NCI-H1417 (cell line): ENCODE results near the gene VANGL2.

ENCODE experiments used
- DNase-seq, 3 experiments: peaks; one replicate each; lab custom pipeline; 2025; lab: John Stamatoyannopoulos, UW

VANGL2 gene

GRCh38 chr1:160427625-160428024, 27.3 kb downstream of the VANGL2 start:
- no peak for DNase-seq

DNA sequence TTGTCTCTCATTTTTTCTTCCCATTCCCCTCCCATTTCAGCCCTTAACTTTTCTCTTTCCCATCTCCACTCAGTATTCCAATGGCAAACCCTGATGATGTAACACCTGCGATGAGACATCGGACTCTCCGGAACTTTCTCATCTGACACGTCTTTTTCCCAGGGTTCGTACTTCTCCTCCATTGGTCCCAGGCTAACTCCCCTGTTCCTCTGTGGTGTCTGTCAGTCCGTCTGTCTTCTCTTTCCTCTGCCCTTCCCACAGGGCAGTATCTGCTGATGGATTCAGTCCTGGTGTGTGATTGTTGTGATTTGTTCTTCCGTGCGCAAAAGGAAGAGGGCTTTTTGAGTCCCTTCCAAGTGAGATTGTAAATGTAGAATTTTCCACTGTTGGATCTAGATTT, 27.7 kb downstream of the VANGL2 start:
- no peak for DNase-seq

DNA sequence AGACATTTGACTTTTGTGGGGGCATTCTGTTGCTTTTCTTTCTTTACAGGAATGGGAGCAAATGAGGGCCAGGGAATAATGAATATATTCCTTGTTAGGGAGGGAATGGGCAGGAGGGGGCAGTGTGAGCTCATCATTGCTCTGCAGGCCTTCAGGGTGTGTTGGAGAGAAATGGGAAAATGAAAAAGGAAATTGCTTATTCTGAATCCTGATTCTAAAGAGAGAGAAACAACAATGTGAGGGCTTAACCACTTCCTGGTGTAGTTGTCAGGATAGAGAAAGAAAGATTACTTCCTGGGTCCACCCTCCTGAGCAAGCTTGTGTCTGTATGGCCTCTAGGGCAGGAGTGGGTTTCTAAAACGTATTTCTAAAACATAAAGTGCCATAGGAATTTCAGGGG, 28.3 kb downstream of the VANGL2 start:
- peak in 2 of 3 experiments; percentile 11 to 39 for DNase-seq

DNA sequence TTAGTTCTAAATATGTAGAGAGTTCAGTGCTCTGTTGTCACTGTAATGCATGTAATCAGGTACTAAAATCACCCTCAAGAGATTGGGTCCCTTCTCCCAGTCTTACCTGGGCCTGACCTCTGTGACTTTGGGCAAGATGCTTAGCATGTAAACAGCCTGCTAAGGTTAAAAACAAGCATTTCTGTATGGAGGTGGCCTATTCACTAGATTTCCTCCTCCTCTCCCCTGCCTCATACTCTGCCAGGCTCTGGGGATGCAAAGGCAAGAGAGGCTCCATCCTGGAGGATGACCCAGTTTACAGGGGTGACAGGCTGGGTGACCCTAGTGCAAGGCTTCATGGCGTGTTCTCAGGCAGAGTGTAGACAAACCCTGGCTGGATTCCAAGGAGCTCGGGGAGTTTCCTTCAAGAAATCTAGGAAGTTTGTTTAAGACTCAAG, 28.8 kb downstream of the VANGL2 start:
- DNase-seq, result no peak

GRCh38 chr1:160429702-160430535, 29.6 kb downstream of the VANGL2 start:
- no peak for DNase-seq

DNA sequence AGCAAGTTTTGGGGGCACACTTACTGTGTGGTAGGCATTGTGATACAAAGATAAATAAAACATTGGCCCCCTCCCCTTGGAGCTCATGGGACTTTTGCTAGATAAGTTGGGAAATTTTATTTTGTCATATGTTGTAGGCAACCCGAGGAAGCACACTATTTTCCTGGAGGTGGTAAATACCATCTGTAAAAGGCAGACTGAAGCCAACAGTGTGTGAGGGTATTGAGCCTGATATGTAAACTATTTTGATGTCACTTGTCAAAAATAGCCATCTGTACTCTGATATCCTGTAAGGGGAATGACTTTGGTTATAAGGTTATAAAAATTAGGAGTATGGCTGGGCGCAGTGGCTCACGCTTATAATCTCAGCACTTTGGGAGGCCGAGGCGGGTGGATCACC, 30.6 kb downstream of the VANGL2 start:
- no peak for DNase-seq

DNA sequence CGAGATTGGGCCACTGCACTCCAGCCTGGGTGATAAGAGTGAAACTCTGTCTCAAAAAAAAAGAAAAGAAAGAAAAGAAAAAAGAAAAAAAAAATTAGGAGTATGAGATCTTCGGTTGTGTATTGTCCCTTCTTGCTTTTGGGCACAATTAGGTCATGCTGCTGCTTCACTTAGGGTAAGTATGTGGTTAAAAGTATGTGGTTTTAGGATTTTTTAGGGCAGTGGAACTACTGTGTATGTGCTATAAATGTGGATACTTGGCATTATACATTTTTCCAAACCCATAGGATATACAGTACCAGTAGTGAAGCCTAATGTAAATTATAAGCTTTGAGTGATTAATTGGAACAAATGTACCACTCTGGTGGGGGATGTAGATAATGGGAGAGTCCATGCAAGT, 31.2 kb downstream of the VANGL2 start:
- no peak for DNase-seq

- no peak for DNase-seq
These were observed 32.0 kb downstream of the VANGL2 start for GRCh38 chr1:160432371-160432786.

DNA sequence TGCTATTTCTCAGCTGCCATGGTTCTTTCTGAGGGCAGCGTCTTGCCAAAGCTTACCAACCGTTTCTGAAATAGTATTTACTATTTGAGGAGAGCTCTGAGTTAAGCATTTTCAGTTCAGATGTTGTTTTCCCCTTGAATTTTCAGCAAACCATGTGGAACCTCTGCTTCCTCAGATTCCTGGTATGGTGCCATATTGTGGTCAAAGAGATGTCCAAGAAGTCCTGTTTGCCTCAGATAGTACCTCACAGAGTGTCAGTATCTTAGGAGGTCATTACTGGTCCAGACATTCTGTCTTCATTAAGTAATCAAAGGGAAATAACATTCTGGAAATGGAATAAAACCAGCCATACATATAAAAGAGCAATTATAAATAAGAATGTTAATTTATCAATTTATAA, 36.6 kb downstream of the VANGL2 start:
- DNase-seq, result no peak

GRCh38 chr1:160437432-160438316, 37.3 kb downstream of the VANGL2 start:
- no peak for DNase-seq

- DNase-seq, result no peak
These were observed 38.1 kb downstream of the VANGL2 start for GRCh38 chr1:160438317-160438918.

GRCh38 chr1:160438935-160439334, 38.6 kb downstream of the VANGL2 start:
- no peak for DNase-seq

GRCh38 chr1:160439718-160440117, 39.4 kb downstream of the VANGL2 start:
- DNase-seq, result no peak

DNA sequence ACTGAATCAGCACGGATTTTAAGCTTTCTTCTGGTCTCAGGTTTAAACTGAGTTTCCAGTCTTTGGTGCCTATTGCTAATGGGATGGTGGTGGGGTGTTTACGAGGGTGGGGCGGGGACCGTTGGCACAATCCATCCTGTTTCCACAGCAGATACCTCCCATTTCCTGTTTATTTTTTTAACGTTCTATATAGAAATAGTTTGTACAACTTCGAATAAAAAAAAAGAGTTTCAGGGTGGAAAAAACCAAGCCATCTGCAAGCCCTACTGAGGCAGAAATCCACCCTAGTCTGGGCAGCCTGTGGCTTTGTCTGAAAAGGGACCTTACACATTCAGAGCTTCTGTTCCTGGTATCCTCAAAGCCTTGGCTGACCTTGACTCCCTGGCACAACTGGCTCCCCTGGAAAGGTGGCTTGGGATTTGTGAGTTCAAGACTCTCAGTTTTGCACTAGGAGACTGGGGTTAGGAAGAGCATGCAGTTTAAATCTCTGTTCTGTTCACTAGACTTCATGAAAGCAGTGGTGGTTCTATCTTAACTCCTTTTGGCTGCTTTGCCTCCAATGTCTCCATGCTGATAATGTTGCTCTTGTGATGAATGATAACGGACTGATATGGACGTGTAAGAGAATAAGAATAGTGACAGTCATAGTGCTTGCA, 46.7 kb downstream of the VANGL2 start:
- DNase-seq, result no peak

- DNase-seq, result no peak
These were observed 49.1 kb downstream of the VANGL2 start for GRCh38 chr1:160449494-160449893.

DNA sequence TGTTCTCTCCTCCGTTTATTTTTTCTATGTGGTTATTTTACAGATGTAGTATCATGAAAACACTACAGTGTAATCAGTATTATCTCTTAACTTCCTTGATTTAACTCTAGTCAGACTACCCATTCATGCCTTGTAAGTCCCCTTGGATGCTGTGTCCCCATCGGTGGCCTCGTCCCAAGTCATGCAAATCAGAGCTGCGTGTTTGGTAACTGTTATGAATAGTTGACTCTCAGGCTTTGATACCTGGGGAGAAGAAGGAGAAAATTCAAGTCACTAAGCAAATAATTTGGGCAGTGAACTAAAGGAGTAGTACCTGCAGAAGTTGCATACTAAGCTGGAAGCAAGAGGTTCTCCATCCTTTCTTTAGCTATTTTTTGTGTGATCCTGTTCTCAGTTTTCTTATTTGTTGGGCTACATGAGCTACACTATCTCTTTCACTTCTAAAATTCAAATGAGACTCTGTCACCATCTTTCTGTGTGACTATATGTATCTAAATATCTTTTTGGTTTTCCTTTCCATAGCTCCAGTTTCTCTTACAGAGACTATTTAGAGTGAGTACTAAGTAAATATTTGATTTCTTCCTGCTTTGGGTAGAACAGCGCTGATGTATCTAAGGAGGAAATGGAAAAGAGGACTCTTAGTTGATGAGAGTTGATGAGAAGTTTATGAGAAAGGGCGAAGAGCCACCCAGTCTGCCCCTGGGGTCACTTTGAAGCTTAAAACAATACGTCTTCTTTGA, 50.9 kb downstream of the VANGL2 start:
- DNase-seq, result no peak

DNA sequence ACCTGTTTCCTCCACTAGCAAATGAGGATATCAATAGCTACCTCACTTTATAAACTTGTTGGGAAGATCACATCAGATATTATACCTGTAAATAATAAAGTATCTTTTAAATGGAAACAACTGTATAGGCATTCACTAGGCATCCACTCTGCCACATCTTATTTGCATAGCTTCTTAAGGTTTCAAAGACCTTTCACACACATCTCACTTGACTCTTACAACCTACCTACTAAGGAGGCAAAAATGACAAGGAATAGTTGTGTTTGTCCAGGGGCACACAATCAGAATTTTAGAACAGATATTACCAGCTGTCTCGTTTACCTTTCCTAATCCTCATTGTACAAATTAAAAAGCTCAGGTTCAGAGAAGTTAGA, 51.5 kb downstream of the VANGL2 start:
- DNase-seq, result no peak

GRCh38 chr1:160453443-160453842, 53.1 kb downstream of the VANGL2 start:
- no peak for DNase-seq

DNA sequence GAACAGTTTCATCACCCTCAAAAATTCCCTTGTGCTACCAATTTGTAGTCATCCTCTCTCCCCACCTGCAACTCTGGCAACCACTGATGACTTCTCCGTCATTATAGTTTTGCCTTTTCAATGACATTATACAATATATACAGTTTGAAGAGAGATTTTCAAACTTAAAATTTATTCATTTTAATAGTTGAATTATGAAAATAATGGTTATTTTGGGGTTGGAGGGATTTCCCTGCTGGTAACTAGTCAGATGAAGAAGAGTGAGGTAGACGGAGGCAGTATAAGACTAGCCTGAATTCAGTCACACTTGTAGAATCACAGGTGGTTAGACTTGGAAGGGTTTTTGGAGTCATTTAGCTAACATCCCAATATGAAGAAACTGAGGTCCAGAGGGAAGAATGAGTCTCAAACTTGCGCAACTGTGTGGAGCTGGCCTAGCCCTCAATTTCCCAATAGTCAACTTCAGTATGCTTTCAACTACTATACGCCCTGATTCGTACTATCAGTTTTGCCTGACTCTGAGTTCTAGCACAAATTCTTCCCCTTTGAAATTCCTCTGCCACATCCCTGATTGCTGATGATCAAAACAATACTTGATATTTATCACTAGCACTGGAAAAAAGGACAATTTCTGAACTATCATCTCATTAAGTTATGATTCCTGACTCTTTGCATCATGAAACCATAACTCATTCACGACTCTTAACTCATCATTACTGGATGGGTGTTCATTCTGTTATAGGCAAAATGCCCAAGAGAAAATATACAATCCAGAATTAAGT, 54.2 kb downstream of the VANGL2 start:
- DNase-seq, result no peak

DNA sequence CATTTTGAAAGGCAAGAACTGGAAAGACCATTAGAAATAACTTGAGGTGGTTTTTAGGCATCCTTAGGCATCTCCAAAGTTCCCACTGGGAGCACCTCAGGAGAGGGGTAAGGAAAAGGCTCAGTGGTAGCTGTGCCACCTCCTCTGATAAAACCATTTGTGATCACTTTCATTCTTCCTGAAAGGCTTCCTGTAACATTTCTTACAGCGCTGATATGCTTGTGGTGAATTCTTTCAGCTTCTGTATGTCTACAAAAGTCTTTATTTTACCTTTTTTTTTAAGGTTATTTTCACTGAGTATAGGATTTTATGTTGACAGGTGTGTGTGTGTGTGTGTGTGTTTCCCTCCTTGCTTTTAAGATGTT, 54.8 kb downstream of the VANGL2 start:
- no peak for DNase-seq

DNA sequence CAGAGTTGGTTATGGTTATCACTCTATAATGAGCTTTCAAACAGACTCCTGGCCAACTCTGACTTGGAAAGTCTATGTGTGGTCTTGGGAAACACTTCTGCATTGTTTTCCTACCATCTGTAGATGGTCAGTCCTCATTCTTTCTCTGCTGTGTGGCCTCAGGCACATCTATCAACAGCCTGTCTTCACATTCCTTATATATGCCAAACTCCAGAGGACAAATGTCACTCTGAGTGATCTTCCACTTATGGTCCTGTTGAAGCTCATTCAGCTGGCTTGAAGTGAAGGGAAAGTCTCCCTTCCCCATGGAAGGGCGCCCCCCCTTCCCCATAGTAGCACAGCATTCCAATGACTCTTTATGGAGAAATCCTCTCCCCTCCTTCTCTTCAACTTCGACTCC, 58.7 kb downstream of the VANGL2 start:
- no peak for DNase-seq
